G401.6 (cell line): ENCODE measurements around the gene CC2D2B.
"Not testable (repeated sequence)": the region's sequence is repeated elsewhere in the genome, so short reads cannot be mapped to it uniquely, and the experiment has no call there.

ENCODE experiments used
- FAIRE-seq: peaks from 2 replicates; lab custom pipeline; 2012; peaks lifted over from hg19 to GRCh38; lab: Jason Lieb, UNC

Gene CC2D2B

DNA sequence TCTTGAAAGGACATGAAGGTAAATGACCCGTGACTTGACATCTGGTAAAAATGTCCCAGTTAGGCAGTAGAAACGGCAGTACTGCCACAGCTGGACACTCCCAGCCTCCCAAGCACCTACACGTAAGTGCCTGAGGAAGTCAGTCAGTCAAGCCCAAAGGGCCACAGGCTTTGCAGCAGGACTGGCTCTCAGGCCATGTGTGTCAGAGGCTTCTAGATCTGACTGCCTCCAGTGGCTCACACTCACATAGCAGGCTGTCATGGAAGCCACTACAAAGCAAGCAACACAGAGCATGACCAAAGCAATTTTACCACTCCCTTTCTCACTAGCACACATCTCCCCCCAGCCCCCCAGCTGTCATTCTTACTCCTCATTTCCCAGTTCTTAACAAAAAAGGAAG is 117.8 kb downstream of the CC2D2B start:
- no peak for FAIRE-seq

GRCh38 chr10:96034625-96035024 is 126.8 kb downstream of the CC2D2B start:
- no peak for FAIRE-seq

GRCh38 chr10:96038476-96039387 is 131.0 kb downstream of the CC2D2B start:
- FAIRE-seq, result no peak

- FAIRE-seq, result no peak
Observed at GRCh38 chr10:96041146-96041545, 133.4 kb downstream of the CC2D2B start.

GRCh38 chr10:96043033-96043892 is 135.5 kb downstream of the CC2D2B start, which contains the start of gene CCNJ:
Gene CCNJ (plus strand): TSS chr10:96043583. CDS start chr10:96044394, 811 bp downstream.
- no peak for FAIRE-seq

DNA sequence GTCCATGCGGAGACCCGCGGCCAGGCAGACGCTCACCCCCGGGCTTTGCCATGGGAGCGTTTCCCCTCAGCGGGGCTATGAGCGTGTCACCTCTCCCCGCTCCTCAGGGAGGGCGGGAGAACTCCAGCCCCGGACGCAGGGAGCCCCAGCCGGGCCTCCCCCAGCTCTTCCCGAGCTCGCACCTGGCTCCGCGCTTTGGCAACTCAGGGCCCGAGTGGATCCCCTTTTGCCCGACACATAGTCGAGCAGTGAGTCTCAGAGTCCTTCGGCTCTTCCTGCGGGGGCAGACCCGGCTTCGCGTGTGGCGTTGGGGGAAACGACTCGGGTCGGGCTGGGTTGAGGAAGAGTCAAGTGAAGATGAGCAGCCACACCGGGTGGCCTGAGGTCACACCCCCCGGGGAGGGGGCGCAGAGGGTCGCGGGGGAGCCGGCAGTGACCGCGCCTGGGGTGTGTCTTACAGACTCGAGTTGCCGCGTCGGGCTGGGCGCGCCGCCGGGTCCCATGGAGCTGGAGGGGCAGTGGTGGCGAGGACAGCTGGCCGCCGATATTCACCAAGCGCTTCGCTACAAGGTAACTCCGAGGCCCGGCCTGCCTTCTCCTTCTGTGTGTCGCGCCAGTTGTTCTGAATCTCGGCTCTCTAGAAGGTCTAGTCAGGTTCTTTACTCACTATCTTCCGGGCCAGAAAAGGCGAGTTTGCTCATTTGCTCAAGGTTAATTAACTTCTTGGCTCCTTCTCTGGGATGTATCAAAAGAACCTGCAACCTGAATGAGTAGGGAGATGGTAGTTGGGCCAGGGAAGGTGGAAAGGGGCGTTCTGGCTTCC is 136.3 kb downstream of the CC2D2B start:
- FAIRE-seq, result no peak

DNA sequence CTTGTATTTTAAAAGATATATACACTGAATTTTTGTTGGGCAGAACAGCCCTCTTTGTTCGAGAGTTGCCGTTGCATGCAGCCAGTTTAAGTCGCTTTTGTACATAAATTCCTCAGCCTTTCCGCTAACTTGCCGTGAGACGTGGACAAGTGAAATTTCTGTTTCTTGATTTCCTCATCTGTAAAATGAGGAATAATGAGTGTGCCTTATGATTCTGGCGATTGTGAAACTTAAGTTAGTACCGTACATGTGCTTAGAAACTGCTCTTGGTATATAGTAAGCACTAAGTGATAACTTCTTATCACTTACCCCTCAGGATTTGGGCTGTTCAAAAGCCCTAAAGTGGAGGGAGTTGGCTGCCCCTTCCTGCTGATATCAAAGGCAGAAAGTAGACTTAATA is 137.0 kb downstream of the CC2D2B start:
- no peak for FAIRE-seq

- no peak for FAIRE-seq
Observed at GRCh38 chr10:96046546-96046945, 138.8 kb downstream of the CC2D2B start.

DNA sequence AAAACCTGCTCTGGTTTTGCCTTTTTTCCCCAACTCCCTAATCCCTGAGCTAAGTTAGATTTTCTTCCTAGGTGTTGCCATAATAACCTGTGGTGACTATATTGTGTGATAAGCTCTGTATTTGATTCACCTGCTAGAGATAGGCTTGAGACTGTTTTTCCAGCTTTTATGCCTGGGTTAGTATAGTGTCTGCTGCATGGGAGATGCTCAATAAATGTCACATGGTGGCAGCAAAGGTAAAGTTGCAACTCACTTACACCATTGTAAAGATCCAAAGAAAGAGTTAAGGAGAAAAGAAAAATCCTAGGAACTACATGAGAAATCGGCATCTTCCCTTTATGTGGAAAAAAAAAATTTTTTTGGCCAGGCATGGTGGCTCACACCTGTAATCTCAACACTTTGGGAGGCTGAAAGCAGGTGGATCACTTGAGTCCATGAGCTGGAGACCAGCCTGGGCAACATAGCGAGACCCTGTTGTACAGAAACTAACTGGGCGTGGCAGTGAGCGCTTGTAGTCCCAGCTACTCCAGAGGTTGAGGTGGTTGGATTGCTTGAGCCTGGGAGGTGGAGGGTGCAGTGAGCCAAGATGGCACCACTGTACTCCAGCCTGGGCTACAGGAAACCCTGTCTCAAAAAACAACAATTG is 139.4 kb downstream of the CC2D2B start:
- no peak for FAIRE-seq

GRCh38 chr10:96047925-96048324 is 140.2 kb downstream of the CC2D2B start:
- FAIRE-seq, result not testable (repeated sequence)

DNA sequence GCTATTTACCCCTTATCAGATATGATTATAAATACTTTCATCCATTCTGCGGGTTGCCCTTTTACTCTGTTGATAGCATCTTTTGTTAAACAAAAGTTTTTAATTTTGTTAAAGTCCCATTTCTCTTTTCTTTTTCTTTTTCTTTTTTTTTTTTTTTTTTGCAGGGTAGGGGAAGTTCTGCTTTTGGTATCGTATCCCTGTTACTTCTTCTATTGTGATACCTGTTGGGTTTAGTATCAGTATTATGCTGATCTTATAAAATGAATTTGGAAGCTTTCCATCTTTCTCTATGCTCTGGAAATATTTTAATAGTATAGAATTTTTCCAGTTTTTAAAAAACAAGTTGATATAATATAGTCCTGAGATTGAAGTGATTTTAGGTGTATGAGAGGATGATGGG is 141.6 kb downstream of the CC2D2B start:
- no peak for FAIRE-seq

DNA sequence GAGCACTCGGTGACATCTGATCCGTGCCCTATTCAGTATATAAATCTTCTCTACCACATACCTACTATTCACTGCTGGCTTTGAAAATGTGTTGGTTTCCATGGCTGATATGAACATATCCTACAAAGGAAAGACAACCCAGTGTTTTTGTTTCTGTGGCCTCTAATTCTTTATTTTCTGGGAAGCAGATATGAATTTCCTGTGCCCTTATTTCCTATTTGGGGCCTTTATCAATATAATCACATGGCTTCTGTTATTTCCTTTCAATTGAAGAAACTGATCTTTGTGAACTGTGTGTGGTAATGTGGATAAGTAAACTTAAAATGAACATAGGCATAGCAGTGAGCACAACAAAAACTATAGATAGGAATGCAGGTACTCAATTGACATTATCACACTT is 146.2 kb downstream of the CC2D2B start:
- FAIRE-seq, result no peak

GRCh38 chr10:96056787-96057186 is 149.0 kb downstream of the CC2D2B start:
- no peak for FAIRE-seq

DNA sequence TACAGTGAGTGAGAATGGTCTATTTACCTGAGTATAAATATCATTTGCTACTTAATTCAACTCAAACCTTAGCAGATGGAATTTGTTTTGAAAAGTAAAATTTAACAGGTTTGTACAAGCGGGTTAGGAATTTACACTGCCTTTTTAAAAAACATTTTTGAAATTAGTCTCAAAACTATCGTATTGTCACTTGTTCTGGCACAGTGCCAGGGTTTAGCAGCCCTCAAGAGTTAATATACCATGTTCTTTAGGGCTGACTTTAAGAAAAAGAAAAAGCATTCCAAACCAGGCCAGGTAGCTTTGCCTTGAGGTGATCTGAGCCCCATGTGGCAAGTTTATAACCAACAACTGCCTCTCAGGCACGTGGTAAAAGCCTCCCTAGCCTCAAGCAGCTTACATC is 153.5 kb downstream of the CC2D2B start:
- no peak for FAIRE-seq

GRCh38 chr10:96072674-96073073 is 164.9 kb downstream of the CC2D2B start:
- no peak for FAIRE-seq

GRCh38 chr10:96073722-96074121 is 165.9 kb downstream of the CC2D2B start:
- no peak for FAIRE-seq

DNA sequence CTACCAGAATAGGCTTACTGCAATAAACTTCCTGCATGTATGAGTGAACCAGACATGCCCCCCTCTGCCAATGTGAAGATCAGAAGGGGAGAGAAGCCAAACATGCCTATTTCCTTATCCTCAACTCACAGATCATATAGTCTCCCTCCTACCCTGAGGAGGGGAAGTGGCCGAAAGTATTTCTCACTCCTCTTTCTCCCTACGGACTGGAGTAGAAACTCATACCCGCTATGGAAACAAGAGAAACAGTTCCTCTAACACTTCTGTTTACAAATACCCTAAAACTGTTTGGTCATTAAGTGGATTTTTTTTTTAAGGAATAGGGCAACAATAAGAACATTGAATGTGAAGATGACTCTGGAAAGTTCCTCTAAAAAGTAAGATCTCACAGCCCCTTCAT is 167.0 kb downstream of the CC2D2B start:
- FAIRE-seq, result no peak

- no peak for FAIRE-seq
Observed at GRCh38 chr10:96075977-96076376, 168.2 kb downstream of the CC2D2B start.

DNA sequence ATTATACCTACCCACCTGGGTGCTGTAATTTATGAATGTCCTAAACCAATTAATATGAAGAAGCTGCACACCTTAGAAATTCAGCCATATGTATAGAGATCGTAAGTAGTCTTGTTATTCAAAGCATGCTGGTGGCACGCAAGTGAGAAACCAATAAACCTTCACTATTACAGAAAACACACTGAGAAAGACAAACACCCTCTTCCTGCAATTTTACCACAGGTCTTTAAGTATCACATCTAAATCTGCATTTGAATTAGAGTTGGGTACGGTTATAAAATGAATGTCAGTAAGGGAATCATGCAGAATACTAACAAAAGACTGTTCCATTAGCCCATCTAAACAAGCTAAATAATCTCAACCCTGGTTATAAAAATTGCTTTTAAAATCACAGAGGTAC is 169.4 kb downstream of the CC2D2B start:
- no peak for FAIRE-seq

- no peak for FAIRE-seq
Observed at GRCh38 chr10:96082153-96082552, 174.4 kb downstream of the CC2D2B start.
